Mucosa of descending colon (tissue), 3 donors: ENCODE data around the gene FAT2. TPM values are rescaled to one million over a fixed set of nuclear protein-coding genes. Genes with fewer than 3 reads are reported as not detected.

Experiments
- ATAC-seq: fragments of 200-7000 bp; cut with Tn5 transposase; one replicate; pipeline ENCODE4 v1.9.1; 2020; ENCODE audit warnings: mild to moderate bottlenecking, moderate library complexity
- DNase-seq, 3 donors: peaks; one replicate each; pipeline ENCODE4 v3.0.0-alpha.2; 2020
- H3K36me3 ChIP-seq: fragments of 200-600 bp; one replicate; pipeline ENCODE4 v1.8.0; 2021; ENCODE audit warnings: low read depth, mild to moderate bottlenecking
- H3K4me1 ChIP-seq: fragments of 200-600 bp; one replicate; pipeline ENCODE4 v1.8.0; 2021; ENCODE audit warnings: low read depth, mild to moderate bottlenecking
- H3K4me3 ChIP-seq: fragments of 200-600 bp; one replicate; pipeline ENCODE4 v1.8.0; 2021; ENCODE audit warnings: mild to moderate bottlenecking
- H3K9me3 ChIP-seq: fragments of 200-600 bp; one replicate; pipeline ENCODE4 v1.8.0; 2021; ENCODE audit warnings: mild to moderate bottlenecking
- intact Hi-C, 2 donors: fragments of 100-400 bp; cut with DNase I in 1 of 2; cut with micrococcal nuclease in 1 of 2; formaldehyde crosslinking; loops; one replicate each; pipeline versions ENCODE4 v1.11.0 to v1.11.1; 2022; cut with DNase I, micrococcal nuclease
- total RNA-seq, 3 donors: library from RNA; stranded (reverse); fragmentation: NEBNext Ultra II Directional in 2 of 3; extraction: Animal tissue kit (Norgen Biotek cat#: 25700) in 2 of 3; gene quantifications; one replicate each; pipeline versions ENCODE4 v1.2.1 to v1.2.4, GENCODE V29; 2021 to 2023
- TF ChIP-seq, protein P1 (sequence below): fragments of 200-600 bp; IDR thresholded peaks from one replicate; pipeline ENCODE4 v1.8.0; 2022; ENCODE audit warnings: antibody characterized with exemption, mild to moderate bottlenecking
- donor health status: DM: no; HTN: no; CAD: no; lungs with moderate emphysema.
- donor health status: DM: no; HTN: no; CAD: no.
- donor health status: DM: no; HTN: yes; CAD: no.

The FAT2 gene
- total RNA-seq, 3 donors from 2014 or later: not detected

DNA sequence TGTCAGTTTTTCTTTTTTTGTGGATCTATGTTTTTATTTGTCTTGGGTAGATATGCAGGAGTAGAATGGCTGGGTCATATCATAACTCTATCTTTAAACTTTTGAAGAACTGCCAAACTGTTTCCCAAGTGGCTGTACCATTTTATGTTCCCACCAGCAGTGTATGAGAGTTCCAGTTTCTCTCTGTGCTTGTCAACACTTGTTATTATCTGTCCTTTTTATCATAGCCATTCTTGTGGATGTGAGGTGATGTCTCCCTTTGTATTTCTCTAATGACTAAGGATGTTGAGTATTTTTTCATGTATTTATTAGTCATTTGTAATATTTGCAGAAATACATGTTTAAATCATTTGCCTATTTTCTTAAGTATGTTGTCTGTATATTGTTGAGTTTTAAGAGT is 17.4 kb upstream of the FAT2 start:
- TF ChIP-seq, protein P1, sequence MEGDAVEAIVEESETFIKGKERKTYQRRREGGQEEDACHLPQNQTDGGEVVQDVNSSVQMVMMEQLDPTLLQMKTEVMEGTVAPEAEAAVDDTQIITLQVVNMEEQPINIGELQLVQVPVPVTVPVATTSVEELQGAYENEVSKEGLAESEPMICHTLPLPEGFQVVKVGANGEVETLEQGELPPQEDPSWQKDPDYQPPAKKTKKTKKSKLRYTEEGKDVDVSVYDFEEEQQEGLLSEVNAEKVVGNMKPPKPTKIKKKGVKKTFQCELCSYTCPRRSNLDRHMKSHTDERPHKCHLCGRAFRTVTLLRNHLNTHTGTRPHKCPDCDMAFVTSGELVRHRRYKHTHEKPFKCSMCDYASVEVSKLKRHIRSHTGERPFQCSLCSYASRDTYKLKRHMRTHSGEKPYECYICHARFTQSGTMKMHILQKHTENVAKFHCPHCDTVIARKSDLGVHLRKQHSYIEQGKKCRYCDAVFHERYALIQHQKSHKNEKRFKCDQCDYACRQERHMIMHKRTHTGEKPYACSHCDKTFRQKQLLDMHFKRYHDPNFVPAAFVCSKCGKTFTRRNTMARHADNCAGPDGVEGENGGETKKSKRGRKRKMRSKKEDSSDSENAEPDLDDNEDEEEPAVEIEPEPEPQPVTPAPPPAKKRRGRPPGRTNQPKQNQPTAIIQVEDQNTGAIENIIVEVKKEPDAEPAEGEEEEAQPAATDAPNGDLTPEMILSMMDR: no peak
- Histone ChIP-seq H3K4me1 (no peaks in the 10 kb centered on the region), H3K9me3 (no peaks in the 10 kb centered on the region), H3K4me3 (no peak overlapping the region), H3K36me3 (no peaks in the 10 kb centered on the region)
- intact Hi-C loops: no loop called here
- DNase-seq (no peak), ATAC-seq (no peak)

DNA sequence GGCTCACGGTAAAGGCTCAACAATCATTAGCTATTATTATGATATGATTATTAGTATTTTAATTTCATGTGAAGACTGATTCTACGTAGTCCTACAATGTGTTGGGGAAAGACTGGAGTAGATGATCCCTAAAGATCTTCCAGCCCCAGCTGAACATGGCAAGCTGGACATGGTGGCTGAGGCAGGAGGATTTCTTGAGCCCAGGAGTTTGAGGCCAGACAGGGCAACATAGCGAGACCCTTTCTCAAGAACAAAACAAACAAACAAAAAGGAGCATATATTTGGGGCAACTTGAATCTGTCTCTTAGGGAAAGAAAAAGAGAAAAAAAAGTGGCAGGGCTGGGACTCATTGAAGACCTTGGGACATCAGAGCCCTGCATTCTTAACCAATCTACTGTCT is 16.2 kb upstream of the FAT2 start:
- DNase-seq (no peak), ATAC-seq (no peak)
- Histone ChIP-seq H3K36me3 (no peaks in the 10 kb centered on the region), H3K9me3 (no peaks in the 10 kb centered on the region), H3K4me3 (no peak overlapping the region), H3K4me1 (no peaks in the 10 kb centered on the region)
- intact Hi-C loops: no loop called here
- TF ChIP-seq, protein P1: no peak

DNA sequence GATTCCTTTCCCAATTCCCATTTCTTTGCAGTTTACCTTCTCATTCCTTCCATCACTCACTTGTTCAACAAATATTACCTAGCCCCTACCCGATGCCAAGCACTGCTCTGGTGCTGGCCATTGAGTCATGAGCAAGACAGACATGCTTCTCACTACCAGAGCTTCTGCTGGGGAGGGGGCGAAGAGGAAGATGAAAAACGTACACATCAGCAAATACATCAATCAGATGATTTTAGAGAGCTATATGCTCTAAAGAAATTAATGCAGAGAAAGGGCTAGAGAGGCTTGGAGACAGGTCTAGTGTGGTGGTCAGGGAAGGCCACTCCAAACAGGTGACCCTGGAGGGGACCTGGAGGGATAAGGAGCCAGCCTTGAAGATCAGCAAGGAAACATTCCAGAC is 14.4 kb upstream of the FAT2 start:
- no peaks in the 10 kb centered on the region for H3K9me3 ChIP-seq
- no peak overlapping the region for H3K4me3 ChIP-seq
- TF ChIP-seq, protein P1: no peak
- no peaks in the 10 kb centered on the region for H3K4me1 ChIP-seq
- no peak for DNase-seq
- intact Hi-C loops: no loop called here
- H3K36me3 ChIP-seq: no peaks in the 10 kb centered on the region
- ATAC-seq: no peak

DNA sequence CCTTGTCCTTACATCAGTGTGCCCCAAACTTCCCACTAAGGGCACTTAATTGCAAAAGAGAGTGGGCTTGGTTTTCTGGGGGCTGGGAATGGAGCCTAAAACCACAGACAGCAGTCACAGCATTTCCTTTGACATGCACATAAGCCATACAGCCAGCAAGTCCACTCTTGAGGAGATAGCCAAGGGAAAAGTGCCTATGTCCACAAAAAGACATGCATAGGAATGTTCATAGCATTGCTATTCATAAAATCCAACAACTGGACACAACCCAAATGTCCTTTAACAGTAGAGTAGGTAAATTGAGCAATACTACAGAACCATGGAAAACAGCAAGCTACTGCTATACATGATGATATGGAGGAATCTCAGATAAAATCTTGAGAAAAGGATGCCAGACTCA is 11.7 kb upstream of the FAT2 start:
- TF ChIP-seq, protein P1: no peak
- H3K36me3 ChIP-seq: no peaks in the 10 kb centered on the region
- H3K9me3 ChIP-seq: no peaks in the 10 kb centered on the region
- no peaks in the 10 kb centered on the region for H3K4me1 ChIP-seq
- no peak for DNase-seq
- ATAC-seq: no peak
- intact Hi-C loops: no loop called here
- H3K4me3 ChIP-seq: no peak overlapping the region

DNA sequence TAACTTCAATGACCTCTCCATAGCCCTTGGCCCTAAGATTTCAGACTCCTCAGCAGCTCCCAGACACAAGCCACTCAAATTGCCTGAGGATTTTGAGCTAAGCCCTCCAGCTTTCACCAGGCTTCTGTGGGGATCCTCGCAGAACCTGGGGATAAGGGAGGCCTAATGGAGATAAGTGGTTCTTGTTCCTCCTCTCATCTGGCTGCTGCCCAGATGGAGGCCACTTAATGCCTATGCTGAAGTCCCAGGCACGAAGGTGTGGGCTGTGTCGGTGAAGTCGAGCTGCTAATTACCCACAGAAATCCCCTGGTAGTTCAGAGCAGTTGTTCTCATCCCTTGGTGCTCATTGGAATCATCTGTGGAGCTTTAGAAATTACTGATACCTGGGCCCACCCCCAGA is 10.3 kb upstream of the FAT2 start:
- intact Hi-C loops: no loop called here
- no peaks in the 10 kb centered on the region for H3K36me3 ChIP-seq
- no peak for DNase-seq
- no peaks in the 10 kb centered on the region for H3K4me1 ChIP-seq
- H3K9me3 ChIP-seq: no peaks in the 10 kb centered on the region
- ATAC-seq: no peak
- no peak overlapping the region for H3K4me3 ChIP-seq
- TF ChIP-seq, protein P1: no peak

DNA sequence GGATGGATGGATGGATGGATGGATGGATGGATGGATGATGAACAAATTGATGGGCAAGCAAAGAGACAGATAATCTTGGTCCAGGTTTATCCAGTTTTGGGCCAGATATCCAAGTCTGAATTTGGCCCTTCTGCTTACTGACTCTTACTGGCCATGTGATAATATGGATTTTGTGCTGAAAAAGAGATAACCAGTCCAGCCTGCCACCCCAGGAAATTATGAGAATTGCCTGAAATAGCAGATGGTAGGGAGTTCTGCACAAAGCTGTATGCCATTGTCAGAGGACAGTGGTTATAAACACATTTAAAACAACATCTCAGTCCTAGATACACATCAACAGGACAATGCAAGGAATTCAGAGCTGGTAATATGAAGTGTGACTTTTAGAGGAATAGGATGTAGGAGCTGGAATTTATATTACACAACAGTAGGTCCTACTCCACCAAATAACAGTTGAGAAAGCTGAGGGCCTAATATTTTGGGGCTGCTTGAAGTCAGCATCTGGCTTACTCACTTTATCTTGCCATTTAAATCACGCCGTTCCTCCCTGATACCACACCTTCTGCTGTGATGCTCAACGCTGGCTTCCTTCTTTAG is 9.0 kb upstream of the FAT2 start:
- Histone ChIP-seq H3K9me3 (no peaks in the 10 kb centered on the region), H3K4me3 (no peak overlapping the region), H3K36me3 (no peaks in the 10 kb centered on the region), H3K4me1 (no peaks in the 10 kb centered on the region)
- no peak for DNase-seq
- no peak for ATAC-seq
- intact Hi-C loops: no loop called here
- TF ChIP-seq, protein P1: no peak
